Endothelial cell of umbilical vein (primary cell): ENCODE results near the gene TNKS2. TPM values are rescaled to one million over a fixed set of nuclear protein-coding genes. Genes with fewer than 3 reads are reported as not detected.

Experiments used
- BruUV-seq: library from RNA; stranded (reverse); fragments of 400-500 nt; replicated peaks from 2 replicates; lab custom pipeline; 2021; lab: Mats Ljungman, UMichigan
- CTCF ChIA-PET: fragments of 300-600, 350-600 bp; sonication (Branson Sonifier 250); formaldehyde crosslinking; loops from one replicate; lab custom pipeline; 2021; ENCODE audit warnings: antibody characterized with exemption, inconsistent platforms; lab: Charles Lee
- POLR2A ChIA-PET: fragments of 300-600, 350-600 bp; sonication (Branson Sonifier 250); formaldehyde crosslinking; loops from one replicate; lab custom pipeline; 2021; ENCODE audit warnings: antibody characterized with exemption, inconsistent platforms; lab: Charles Lee
- DNase-seq: peaks from one replicate; pipeline ENCODE4 v3.0.0-alpha.2; 2011; ENCODE audit warnings: low read depth, low spot score
- FAIRE-seq: peaks from 2 replicates; lab custom pipeline; 2011; peaks lifted over from hg19 to GRCh38; lab: Jason Lieb, UNC
- H2AFZ ChIP-seq: 2 replicates; pipeline ENCODE4 v1.6.0; 2012; ENCODE audit warnings: low read depth, low read length, control low read depth, inconsistent platforms
- H3K27ac ChIP-seq: 2 replicates; pipeline ENCODE4 v1.5.1; 2011; ENCODE audit warnings: low read depth, mild to moderate bottlenecking, control low read depth, low read length, moderate library complexity; ENCODE audit not compliant: insufficient read depth
- H3K27me3 ChIP-seq, 2 experiments: 2 replicates each; pipeline versions ENCODE4 v1.6.0 to v1.6.1; 2011; ENCODE audit warnings: low read length in 2 of 2, mixed read lengths in 1 of 2; ENCODE audit not compliant: control insufficient read depth in 2 of 2, insufficient read depth in 2 of 2
- H3K36me3 ChIP-seq, 2 experiments: 2 replicates in 1 of 2; 3 replicates in 1 of 2; pipeline ENCODE4 v1.5.1; 2011; ENCODE audit warnings: low read length in 2 of 2, mild to moderate bottlenecking in 1 of 2, moderate library complexity in 1 of 2; ENCODE audit not compliant: control insufficient read depth in 2 of 2, insufficient read depth in 2 of 2; ENCODE audit errors: extremely low read depth in 1 of 2
- H3K4me1 ChIP-seq: 3 replicates; pipeline ENCODE4 v1.5.1; 2011; ENCODE audit warnings: mild to moderate bottlenecking, low read length; ENCODE audit not compliant: control insufficient read depth, insufficient read depth; ENCODE audit errors: extremely low read depth
- H3K4me2 ChIP-seq: 2 replicates; pipeline ENCODE4 v1.6.1; 2011; ENCODE audit warnings: low read length, control low read depth, mixed read lengths; ENCODE audit not compliant: insufficient read depth
- H3K4me3 ChIP-seq, 3 experiments: fragments of 200-600 bp in 1 of 3; sonication (generic), shearing (Covaris generic) in 1 of 3; replicated peaks in 1 of 3; 2 replicates each; pipeline ENCODE4 v1.5.1; 2011 to 2016; ENCODE audit warnings: control low read depth in 3 of 3, low read length in 3 of 3, mild to moderate bottlenecking in 2 of 3, inconsistent platforms in 1 of 3, low read depth in 1 of 3, moderate library complexity in 1 of 3; ENCODE audit not compliant: insufficient read depth in 1 of 3
- H3K79me2 ChIP-seq: 2 replicates; pipeline ENCODE4 v1.6.0; 2012; ENCODE audit warnings: low read length, inconsistent platforms; ENCODE audit not compliant: control insufficient read depth, insufficient read depth
- H3K9ac ChIP-seq: replicated peaks from 2 replicates; pipeline ENCODE3; 2011; ENCODE audit warnings: low read length, control low read depth; ENCODE audit not compliant: insufficient read depth; ENCODE audit errors: extremely low read depth
- H3K9me1 ChIP-seq: replicated peaks from 3 replicates; pipeline ENCODE4 v1.6.0; 2011; ENCODE audit warnings: mild to moderate bottlenecking, low read length; ENCODE audit not compliant: control insufficient read depth, insufficient read depth; ENCODE audit errors: extremely low read depth
- H3K9me3 ChIP-seq: replicated peaks from 2 replicates; pipeline ENCODE4 v1.5.1; 2012; ENCODE audit warnings: low read length, inconsistent platforms; ENCODE audit not compliant: control insufficient read depth, insufficient read depth
- H4K20me1 ChIP-seq: replicated peaks from 2 replicates; pipeline ENCODE3; 2011; ENCODE audit warnings: mild to moderate bottlenecking, low read length; ENCODE audit not compliant: control insufficient read depth, insufficient read depth; ENCODE audit errors: extremely low read depth
- CTCF ChIP-seq, 2 donors: IDR thresholded peaks; 1 replicate in 1 of 2; 2 replicates in 1 of 2; pipeline ENCODE4 v1.5.1; 2011; ENCODE audit warnings: low read length in 2 of 2, mild to moderate bottlenecking in 2 of 2, moderate library complexity in 2 of 2, control low read depth in 1 of 2, inconsistent platforms in 1 of 2, low read depth in 1 of 2; ENCODE audit not compliant: insufficient read depth in 1 of 2; ENCODE audit errors: extremely low read depth in 1 of 2
- EZH2 ChIP-seq: IDR thresholded peaks from 2 replicates; pipeline ENCODE4 v1.6.1; 2012; ENCODE audit warnings: borderline replicate concordance, low read depth, mild to moderate bottlenecking, moderate library complexity, low read length, inconsistent platforms; ENCODE audit not compliant: severe bottlenecking
- FOS ChIP-seq: IDR thresholded peaks from 2 replicates; pipeline ENCODE4 v1.6.1; 2011; ENCODE audit warnings: mild to moderate bottlenecking, low read length, moderate library complexity, borderline replicate concordance; ENCODE audit not compliant: insufficient read depth
- GATA2 ChIP-seq: IDR thresholded peaks from 2 replicates; pipeline ENCODE4 v1.7.0; 2011; ENCODE audit warnings: low read depth, mild to moderate bottlenecking, moderate library complexity, mixed read lengths, low read length; ENCODE audit not compliant: insufficient read length, insufficient read depth
- JUN ChIP-seq: IDR thresholded peaks from 2 replicates; pipeline ENCODE4 v1.6.1; 2011; ENCODE audit warnings: borderline replicate concordance, low read depth; ENCODE audit not compliant: insufficient read length, insufficient read depth
- MAX ChIP-seq: IDR thresholded peaks from 2 replicates; pipeline ENCODE4 v1.6.1; 2011; ENCODE audit not compliant: insufficient read depth, insufficient read length
- MYC ChIP-seq: IDR thresholded peaks from one replicate; pipeline ENCODE4 v1.6.1; 2011; ENCODE audit warnings: mild to moderate bottlenecking, low read depth, low read length
- POLR2A ChIP-seq: IDR thresholded peaks from 2 replicates; pipeline ENCODE4 v1.6.1; 2012; ENCODE audit warnings: low read depth, mild to moderate bottlenecking, control low read depth, low read length
- POLR2AphosphoS5 ChIP-seq: IDR thresholded peaks from 2 replicates; pipeline ENCODE4 v1.6.1; 2012; ENCODE audit warnings: low read depth, mild to moderate bottlenecking, control low read depth, low read length, moderate library complexity; ENCODE audit not compliant: insufficient read depth
- dilution Hi-C: fragments of 300-500 bp; cut with MboI; formaldehyde crosslinking; loops from one replicate; pipeline ENCODE4 v1.15.0; 2019; ENCODE audit warnings: low sequenced_read_pairs; ENCODE audit not compliant: extremely low pct_ligation_motif_present
- intact Hi-C: fragments of 100-400 bp; cut with micrococcal nuclease; formaldehyde crosslinking; loops from one replicate; pipeline ENCODE4 v1.10.0; 2022
- polyA plus RNA-seq, 4 experiments: library from polyadenylated mRNA; depleted of rRNA in 3 of 4; stranded (reverse) in 3 of 4; unstranded in 1 of 4; fragments of >200 nt; gene quantifications; 2 replicates each; pipeline versions ENCODE4 v1.2.1 to v1.2.3, GENCODE V29; 2011 to 2012; ENCODE audit warnings: missing spikeins in 1 of 4
- total RNA-seq: library from RNA; stranded (reverse); gene quantifications from 2 replicates; pipeline ENCODE4 v1.2.3, GENCODE V29; 2021

TNKS2 gene
- total and polyA plus RNA-seq, 2 donors (not counting 3 experiments of a cell fraction or from before 2014, with no cell fraction given): 13.6 to 34.0 TPM

- no peak for DNase-seq
- Histone ChIP-seq H3K4me3 (no peak overlapping the region), H2AFZ (no peak overlapping the region), H3K4me2 (no peak overlapping the region), H4K20me1 (no peaks in the 10 kb centered on the region), H3K9me3 (no peaks in the 10 kb centered on the region), H3K27me3 (no peaks in the 10 kb centered on the region), H3K4me1 (no peaks in the 10 kb centered on the region), H3K9me1 (no peaks in the 10 kb centered on the region), H3K79me2 (no peaks in the 10 kb centered on the region), H3K9ac (no peak overlapping the region), H3K36me3 (no peaks in the 10 kb centered on the region), H3K27ac (no peak overlapping the region)
- intact Hi-C loops (no loop called here), dilution Hi-C loops (no loop called here)
- ChIA-PET CTCF (interaction anchor here (0.9 to 1.1 kb wide), 2 partner anchors 19 to 38 kb away, joined by 3 read pairs; no protein-coding TSS in a partner anchor), POLR2A (no interaction called here)
- BruUV-seq: no TSS peak
- no peak for FAIRE-seq
- TF ChIP-seq JUN (no peak), MYC (no peak), FOS (no peak), POLR2A (no peak), GATA2 (no peak), EZH2 (no peak), MAX (no peak), POLR2AphosphoS5 (no peak), CTCF (IDR thresholded peaks at IDR 0.05; ENCODE audit: extremely low read depth in 1 of 2, insufficient read depth in 1 of 2, low read depth in 1 of 2, low read length in 2 of 2) (no peak)
Observed at GRCh38 chr10:91875156-91875555, 76.9 kb downstream of the TNKS2 start.
